GM12865 (cell line): ENCODE results near the gene SYS1.

Experiments used
- DNase-seq: peaks from one replicate; pipeline ENCODE4 v3.0.0; 2010; ENCODE audit warnings: low read depth
- H3K4me3 ChIP-seq: 2 replicates; pipeline ENCODE4 v1.5.1; 2011; ENCODE audit warnings: mild to moderate bottlenecking, low read depth, low read length, control low read depth
- CTCF ChIP-seq: IDR thresholded peaks from 2 replicates; pipeline ENCODE4 v1.5.1; 2011; ENCODE audit warnings: low read length, control low read depth, low read depth, inconsistent platforms; ENCODE audit not compliant: insufficient read depth; ENCODE audit errors: missing control alignments

Gene SYS1

GRCh38 chr20:45339799-45340198 is 23.2 kb upstream of the SYS1 start:
- H3K4me3 ChIP-seq, result no peak overlapping the region
- DNase-seq, result no peak
- TF ChIP-seq CTCF, result no peak

GRCh38 chr20:45340236-45340847 is 22.6 kb upstream of the SYS1 start:
- no peak for TF ChIP-seq CTCF
- H3K4me3 ChIP-seq, result no peak overlapping the region
- DNase-seq, result no peak

DNA sequence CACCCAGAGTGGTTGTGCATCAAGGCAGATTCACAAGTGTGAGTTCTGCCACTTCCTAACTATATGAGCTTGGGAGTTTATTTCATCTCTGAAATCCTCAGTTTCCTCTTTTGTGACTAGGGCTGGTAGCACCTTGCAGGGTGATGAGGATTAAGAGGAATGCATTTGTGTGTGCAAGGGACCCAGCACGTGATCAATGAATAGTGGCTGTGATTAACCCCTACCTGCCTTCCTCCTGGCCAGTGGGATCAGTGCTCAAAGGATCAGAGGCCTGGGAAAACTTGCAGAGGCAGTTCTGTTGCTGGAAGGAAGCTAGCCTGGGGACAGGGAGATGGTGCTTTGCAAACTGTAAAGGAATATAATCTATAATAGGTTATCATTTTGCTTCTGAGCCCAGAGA is 22.0 kb upstream of the SYS1 start:
- TF ChIP-seq CTCF, result no peak
- no peak for DNase-seq
- H3K4me3 ChIP-seq, result no peak overlapping the region

DNA sequence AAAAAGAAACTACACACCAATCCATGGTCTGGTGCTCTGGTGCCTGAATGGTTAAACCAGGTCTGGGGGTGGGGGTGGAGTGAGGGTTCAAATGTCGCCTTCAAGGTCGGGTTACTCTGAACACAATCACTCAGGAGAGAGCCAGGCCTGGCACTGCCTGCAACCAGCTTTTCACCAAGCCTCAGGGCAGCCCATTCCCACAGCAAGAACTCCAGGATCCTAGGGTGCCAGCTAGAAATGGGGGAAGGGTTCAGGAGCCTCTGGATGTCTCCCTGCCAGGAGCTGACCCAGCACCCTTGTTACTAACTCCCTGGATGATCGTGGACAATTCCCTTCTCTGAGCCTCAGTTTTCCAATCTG is 21.4 kb upstream of the SYS1 start:
- no peak overlapping the region for H3K4me3 ChIP-seq
- no peak for TF ChIP-seq CTCF
- DNase-seq, result no peak

DNA sequence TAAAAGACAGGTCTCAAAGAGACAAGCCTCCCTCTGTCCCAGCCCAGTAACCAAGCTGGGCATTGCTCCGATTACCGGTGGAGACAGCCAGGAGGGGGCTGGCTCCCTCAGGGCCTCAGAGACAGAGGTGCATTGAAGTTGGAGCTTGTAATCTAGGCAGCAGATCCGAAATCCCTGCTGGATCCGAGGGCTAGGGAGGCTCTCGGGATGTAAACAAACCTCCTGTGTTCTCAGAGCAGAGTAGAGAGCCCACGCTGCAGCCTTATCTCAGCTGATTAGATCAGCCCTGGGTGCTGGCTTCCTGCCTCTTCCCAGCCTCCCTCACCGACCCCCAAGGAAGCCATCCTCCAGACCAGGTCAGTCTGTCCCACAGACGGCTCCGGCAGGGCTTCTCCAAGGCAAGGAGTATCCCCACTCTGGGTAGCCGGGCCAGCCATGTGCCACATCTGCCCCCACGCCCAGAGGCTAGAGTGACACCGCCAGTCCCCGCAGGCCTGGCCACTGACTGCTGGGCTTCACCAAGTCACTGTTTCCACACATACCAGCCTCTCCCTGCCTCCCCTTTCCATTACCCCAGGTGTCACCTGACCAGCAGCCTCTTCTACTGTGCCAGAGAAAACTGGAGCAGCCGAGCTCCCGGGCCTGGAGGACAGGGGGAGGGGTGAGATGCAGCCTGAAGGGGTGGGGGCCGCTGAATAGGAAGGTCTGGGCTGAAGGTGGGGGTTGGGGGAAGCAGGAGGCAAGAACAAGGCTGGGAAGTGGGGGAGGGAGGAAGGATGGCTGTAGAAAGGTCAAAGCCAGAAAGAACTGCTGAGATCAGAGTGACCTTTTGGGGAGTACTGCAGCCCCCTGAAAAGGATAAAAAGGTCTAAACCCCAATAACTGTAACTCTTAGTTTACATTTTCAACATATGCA is 20.8 kb upstream of the SYS1 start:
- no peak for DNase-seq
- TF ChIP-seq CTCF, result no peak
- H3K4me3 ChIP-seq, result no peak overlapping the region

GRCh38 chr20:45342855-45343531 is 20.0 kb upstream of the SYS1 start:
- no peak overlapping the region for H3K4me3 ChIP-seq
- no peak for DNase-seq
- TF ChIP-seq CTCF, result no peak
